SK-N-SH (cell line): Measurements from ENCODE around the gene SLCO2B1. TPM values are rescaled to one million over a fixed set of nuclear protein-coding genes. Genes with fewer than 3 reads are reported as not detected.

ENCODE experiments used
- CTCF ChIA-PET: fragments of 300-600, 350-600 bp; formaldehyde crosslinking; extraction: SDS; loops from one replicate; lab custom pipeline; 2021; lab: Yijun Ruan, JAX
- POLR2A ChIA-PET: fragments of 350-600 bp; sonication (Branson Sonifier 250); formaldehyde crosslinking; extraction: SDS; loops from one replicate; lab custom pipeline; 2020; ENCODE audit warnings: antibody characterized with exemption, inconsistent platforms; lab: Yijun Ruan, JAX
- DNase-seq: peaks from one replicate; pipeline ENCODE4 v3.0.0; 2012
- H2AFZ ChIP-seq: fragments of 200-600 bp; sonication (generic); 2 replicates; pipeline ENCODE4 v1.8.1; 2016; ENCODE audit warnings: antibody characterized with exemption, mild to moderate bottlenecking, low read depth
- H3F3A ChIP-seq: fragments of 200-600 bp; sonication (generic); replicated peaks from 2 replicates; pipeline ENCODE3; 2016; ENCODE audit warnings: antibody characterized with exemption, mild to moderate bottlenecking; ENCODE audit not compliant: insufficient read depth
- H3K27ac ChIP-seq, 2 experiments: fragments of 200-500 bp in 1 of 2; fragments of 200-600 bp in 1 of 2; sonication (Bioruptor generic) in 1 of 2; sonication (generic), shearing (Covaris generic) in 1 of 2; 2 replicates each; pipeline versions ENCODE4 v1.5.1 to v1.6.1; 2014 to 2016; ENCODE audit warnings: low read depth in 2 of 2, inconsistent platforms in 1 of 2, low read length in 1 of 2, mild to moderate bottlenecking in 1 of 2, mixed read lengths in 1 of 2
- H3K27me3 ChIP-seq: fragments of 200-600 bp; sonication (generic), shearing (Covaris generic); 2 replicates; pipeline ENCODE4 v1.6.1; 2016; ENCODE audit warnings: mixed run types; ENCODE audit not compliant: insufficient read depth
- H3K36me3 ChIP-seq, 2 experiments: fragments of 200-500 bp in 1 of 2; fragments of 200-600 bp in 1 of 2; sonication (Bioruptor generic) in 1 of 2; sonication (generic) in 1 of 2; replicated peaks in 1 of 2; 2 replicates each; pipeline versions ENCODE3 to v1.5.1; 2014 to 2016; ENCODE audit warnings: low read length in 1 of 2, mild to moderate bottlenecking in 1 of 2; ENCODE audit not compliant: insufficient read depth in 2 of 2, control insufficient read depth in 1 of 2
- H3K4me1 ChIP-seq, 2 experiments: fragments of 200-500 bp in 1 of 2; fragments of 200-600 bp in 1 of 2; sonication (Bioruptor generic) in 1 of 2; sonication (generic), shearing (Covaris generic) in 1 of 2; 2 replicates each; pipeline versions ENCODE4 v1.5.1 to v1.6.1; 2014 to 2016; ENCODE audit warnings: low read depth in 1 of 2, low read length in 1 of 2, mixed run types in 1 of 2; ENCODE audit not compliant: insufficient read depth in 2 of 2, control insufficient read depth in 1 of 2
- H3K4me2 ChIP-seq: fragments of 200-600 bp; sonication (generic), shearing (Covaris generic); 2 replicates; pipeline ENCODE4 v1.6.1; 2017; ENCODE audit warnings: mixed run types
- H3K4me3 ChIP-seq, 2 experiments: fragments of 200-500 bp in 1 of 2; fragments of 200-600 bp in 1 of 2; sonication (Bioruptor generic) in 1 of 2; sonication (generic), shearing (Covaris generic) in 1 of 2; 2 replicates each; pipeline versions ENCODE4 v1.5.1 to v1.8.1; 2014 to 2016; ENCODE audit warnings: low read depth in 2 of 2, inconsistent platforms in 1 of 2, low read length in 1 of 2, mild to moderate bottlenecking in 1 of 2, mixed read lengths in 1 of 2, moderate library complexity in 1 of 2
- H3K79me2 ChIP-seq: fragments of 200-600 bp; sonication (generic); 2 replicates; pipeline ENCODE4 v1.8.1; 2017; ENCODE audit warnings: mild to moderate bottlenecking; ENCODE audit not compliant: insufficient read depth
- H3K9ac ChIP-seq: fragments of 200-600 bp; sonication (generic); 2 replicates; pipeline ENCODE4 v1.6.1; 2017; ENCODE audit warnings: mixed run types
- H3K9me2 ChIP-seq: fragments of 200-600 bp; sonication (generic); 2 replicates; pipeline ENCODE4 v1.6.1; 2017; ENCODE audit warnings: mixed run types
- H3K9me3 ChIP-seq: fragments of 200-600 bp; sonication (generic); 2 replicates; pipeline ENCODE4 v1.6.1; 2017; ENCODE audit warnings: mixed run types, mild to moderate bottlenecking, moderate library complexity
- H4K20me1 ChIP-seq: fragments of 200-600 bp; sonication (generic); 2 replicates; pipeline ENCODE4 v1.6.1; 2017; ENCODE audit warnings: mild to moderate bottlenecking, mixed run types; ENCODE audit not compliant: insufficient read depth
- CHD2 ChIP-seq: fragments of 150-350 bp; IDR thresholded peaks from 2 replicates; pipeline ENCODE4 v1.6.1; 2018; ENCODE audit warnings: low read length; ENCODE audit not compliant: partially characterized antibody
- ELF1 ChIP-seq: IDR thresholded peaks from 2 replicates; pipeline ENCODE4 v1.4.0; 2012
- FOSL2 ChIP-seq: IDR thresholded peaks from 2 replicates; pipeline ENCODE4 v1.4.0; 2012; ENCODE audit warnings: low read depth, mild to moderate bottlenecking, moderate library complexity, borderline replicate concordance
- JUND ChIP-seq: IDR thresholded peaks from 2 replicates; pipeline ENCODE4 v1.4.0; 2012
- MAX ChIP-seq: IDR thresholded peaks from 2 replicates; pipeline ENCODE4 v1.4.0; 2012; ENCODE audit warnings: low read depth
- MXI1 ChIP-seq: IDR thresholded peaks from 2 replicates; pipeline ENCODE4 v1.6.1; 2012; ENCODE audit warnings: mild to moderate bottlenecking, low read depth, low read length, improper control_type of control experiment
- NFIC ChIP-seq: IDR thresholded peaks from 2 replicates; pipeline ENCODE4 v1.4.0; 2012; ENCODE audit warnings: borderline replicate concordance
- RFX5 ChIP-seq: IDR thresholded peaks from 2 replicates; pipeline ENCODE4 v1.6.1; 2012; ENCODE audit warnings: mild to moderate bottlenecking, improper control_type of control experiment, low read length
- SIN3A ChIP-seq: IDR thresholded peaks from 2 replicates; pipeline ENCODE4 v1.6.1; 2012; ENCODE audit warnings: low read depth, mild to moderate bottlenecking, low read length, moderate library complexity, borderline replicate concordance
- TAF1 ChIP-seq: IDR thresholded peaks from 2 replicates; pipeline ENCODE4 v1.6.1; 2012; ENCODE audit warnings: low read depth, mild to moderate bottlenecking, low read length, moderate library complexity, borderline replicate concordance
- TCF12 ChIP-seq: IDR thresholded peaks from 2 replicates; pipeline ENCODE4 v1.4.0; 2012
- TEAD4 ChIP-seq: IDR thresholded peaks from 2 replicates; pipeline ENCODE4 v1.4.0; 2012; ENCODE audit warnings: mild to moderate bottlenecking, borderline replicate concordance; ENCODE audit not compliant: insufficient read depth
- YY1 ChIP-seq: IDR thresholded peaks from 2 replicates; pipeline ENCODE4 v1.4.0; 2012; ENCODE audit warnings: low read depth, mild to moderate bottlenecking
- ZBTB33 ChIP-seq: IDR thresholded peaks from 2 replicates; pipeline ENCODE4 v1.4.0; 2012; ENCODE audit warnings: low read depth, borderline replicate concordance
- WGBS: methylation state at CpG from one replicate; pipeline ENCODE4 v1.1.6; 2017; ENCODE audit warnings: low lambda C conversion rate; 5-methylcytosine and 5-hydroxymethylcytosine counted together
- polyA plus RNA-seq, 3 experiments: library from polyadenylated mRNA; depleted of rRNA; stranded (reverse); fragments of >200 nt; gene quantifications; 2 replicates each; pipeline ENCODE4 v1.2.3, GENCODE V29; 2012

The SLCO2B1 gene
- polyA plus RNA-seq, 1 of the 3 experiments (the other 2 are of a cell fraction) = 0.18 TPM

GRCh38 chr11:75142714-75143419 lies 8.0 kb upstream of the SLCO2B1 start (continued):
- TF ChIP-seq RFX5 (no peak), TCF12 (peak; percentile 88), NFIC (no peak), YY1 (peak; percentile 58; the same call in 1 of the 2 replicates), ELF1 (peak; percentile 60; the same call in 1 of the 2 replicates), TEAD4 (no peak), SIN3A (peak; percentile 52; the same call in 1 of the 2 replicates), MAX (peak; percentile 97), TAF1 (no peak; the same call in 1 of the 2 replicates), ZBTB33 (no peak), FOSL2 (peak; percentile 93), JUND (peak; percentile 92), CHD2 (peak; percentile 15)

- ChIA-PET CTCF (interaction anchor here (0.6 to 25.0 kb wide), 26 partner anchors 9 to 217 kb away, joined by 3 to 1115 read pairs (median 9); partner anchors contain the start of genes ARRB1, NEU3, SLCO2B1 and SPCS2), POLR2A (interaction anchor here (0.9 to 2.2 kb wide), 2 partner anchors 62 to 98 kb away, joined by 5 to 7 read pairs; partner anchors contain the start of gene TPBGL)
- 46% methylated on average over 6 of the region's 6 CpGs for WGBS
- H3K27me3 ChIP-seq = no peaks in the 10 kb centered on the region; the same call in 1 of the 2 replicates
- no peaks in the 10 kb centered on the region for H3K36me3 ChIP-seq
- peak overlapping the region; percentile 25; the same call in 1 of the 2 replicates for H3K4me2 ChIP-seq
- peak overlapping the region; percentile 12; the same call in 1 of the 2 replicates for H2AFZ ChIP-seq
- no peaks in the 10 kb centered on the region for H3K9me2 ChIP-seq
- H3K4me3 ChIP-seq = no peak overlapping the region
- H3K9ac ChIP-seq = no peak overlapping the region
- H3K27ac ChIP-seq = peak overlapping the region; percentile 60 to 61
- peaks cover 10 to 22% of the 10 kb centered on the region in 2 experiments; a peak in 2 of 4 replicates for H3K4me1 ChIP-seq
- H4K20me1 ChIP-seq = no peaks in the 10 kb centered on the region
- no peaks in the 10 kb centered on the region for H3K9me3 ChIP-seq
- no peaks in the 10 kb centered on the region for H3K79me2 ChIP-seq
- no peak for DNase-seq
- peaks cover 9% of the 10 kb centered on the region for H3F3A ChIP-seq
- TF ChIP-seq TEAD4 = no peak
- TF ChIP-seq MXI1 = 0 out of 2 replicates have a peak, but pooled peaks have one; percentile 1
- TF ChIP-seq MAX = peak; percentile 3; the same call in 1 of the 2 replicates
Measured at GRCh38 chr11:75143420-75143731, 7.5 kb upstream of the SLCO2B1 start.
